NT2/D1 (cell line): Measurements from ENCODE around the gene TNRC6C.

Source experiments
- SUZ12 ChIP-seq: IDR thresholded peaks from 2 replicates; pipeline ENCODE4 v1.6.1; 2011; ENCODE audit not compliant: insufficient read length, insufficient read depth; ENCODE audit errors: extremely low read depth
- YY1 ChIP-seq: IDR thresholded peaks from 2 replicates; pipeline ENCODE4 v1.6.1; 2011; ENCODE audit not compliant: insufficient read length, insufficient read depth

DNA sequence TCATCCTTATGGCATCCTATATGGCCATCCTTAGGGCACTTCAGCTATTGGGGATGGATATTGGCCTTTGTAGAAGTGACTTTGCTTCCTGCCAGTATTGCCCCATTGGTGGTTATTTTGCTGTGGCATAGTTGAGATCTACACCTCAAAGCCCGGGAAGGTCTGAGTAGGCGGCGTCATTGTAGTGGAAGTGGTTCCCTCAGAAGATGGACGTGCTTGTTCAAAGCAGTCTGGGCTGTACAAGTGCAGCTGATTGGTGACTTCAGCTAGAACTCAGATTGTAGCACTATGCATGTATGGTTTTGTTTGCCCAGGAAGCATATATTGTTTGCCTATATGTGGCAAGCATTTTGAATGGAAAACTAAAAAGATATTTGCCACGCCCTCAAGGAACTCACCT is 86.8 kb downstream of the TNRC6C start:
- TF ChIP-seq SUZ12 (no peak), YY1 (no peak)
